Thyroid gland (tissue), 4 donors: ENCODE measurements around the gene COL7A1.

ENCODE experiments used
- CTCF ChIP-seq, 6 experiments: fragments of 200-600 bp in 3 of 6; fragments of 450-650 bp in 3 of 6; sonication (generic) in 3 of 6; IDR thresholded peaks; one replicate each; pipeline ENCODE4 v1.5.1; 2016 to 2019; ENCODE audit warnings: antibody characterized with exemption in 6 of 6, mild to moderate bottlenecking in 2 of 6, inconsistent platforms in 1 of 6, moderate library complexity in 1 of 6
- POLR2A ChIP-seq, 2 donors: fragments of 450-650 bp; IDR thresholded peaks; one replicate each; pipeline ENCODE4 v1.6.1; 2017; ENCODE audit warnings: antibody characterized with exemption in 2 of 2, mild to moderate bottlenecking in 2 of 2, moderate library complexity in 1 of 2

DNA sequence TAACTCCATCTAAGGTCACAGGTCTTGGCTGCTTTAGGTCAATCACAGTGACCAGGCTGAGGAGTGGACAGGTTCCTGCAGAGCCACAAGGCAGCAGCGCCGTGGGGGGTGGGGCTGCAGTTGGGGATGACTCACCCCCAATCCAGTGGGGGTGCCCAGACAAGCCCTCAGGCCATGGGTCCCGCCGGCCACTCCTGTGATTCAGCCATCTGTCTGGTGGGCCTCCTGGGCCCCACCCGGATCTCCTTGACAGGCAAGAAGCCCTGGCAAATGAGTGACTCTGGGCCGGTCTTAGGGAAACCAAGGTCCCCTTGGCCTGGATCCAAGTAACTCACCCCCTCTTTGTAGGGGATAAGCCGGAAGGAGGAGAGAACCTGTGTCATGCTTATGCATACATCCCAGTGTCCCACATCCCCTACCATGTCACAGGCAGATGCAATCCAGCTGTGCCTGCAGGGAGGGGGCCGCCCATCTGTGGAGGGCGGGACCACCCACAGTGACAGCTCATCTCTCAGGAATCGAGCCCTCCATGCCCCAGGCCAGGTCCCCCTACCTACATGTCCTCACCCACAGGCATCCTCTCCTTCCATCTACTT is 495 bp upstream of the COL7A1 start:
- TF ChIP-seq CTCF (IDR thresholded peaks at IDR 0.05) (no peak), POLR2A (IDR thresholded peaks at IDR 0.05) (no peak)
